Hepatocyte (in vitro differentiated cells): Measurements from ENCODE around the gene IGSF5.

Source experiments
- CTCF ChIP-seq: fragments of 200-600 bp; sonication (generic); IDR thresholded peaks from 2 replicates; pipeline ENCODE4 v1.5.1; 2016; ENCODE audit warnings: antibody characterized with exemption, mild to moderate bottlenecking; ENCODE audit not compliant: poor library complexity
- EZH2 ChIP-seq: fragments of 200-600 bp; sonication (generic); IDR thresholded peaks from 2 replicates; pipeline ENCODE4 v1.6.1; 2016; ENCODE audit warnings: antibody characterized with exemption, mild to moderate bottlenecking, borderline replicate concordance
- EZH2phosphoT487 ChIP-seq: fragments of 200-600 bp; sonication (generic); IDR thresholded peaks from one replicate; pipeline ENCODE4 v1.6.1; 2018; ENCODE audit warnings: antibody characterized with exemption, mild to moderate bottlenecking, low read depth, moderate library complexity; ENCODE audit not compliant: unreplicated experiment, severe bottlenecking

GRCh38 chr21:39818557-39818956 lies 73.6 kb downstream of the IGSF5 start:
- TF ChIP-seq CTCF = no peak
- no peak for TF ChIP-seq EZH2
- TF ChIP-seq EZH2phosphoT487 = no peak
